Left kidney (tissue), 2 donors: ENCODE measurements around the gene TCERG1L. TPM values are rescaled to one million over a fixed set of nuclear protein-coding genes. Genes with fewer than 3 reads are reported as not detected.
"Not testable (repeated sequence)": the region's sequence is repeated elsewhere in the genome, so short reads cannot be mapped to it uniquely, and the experiment has no call there.

Experiments used
- DNase-seq: peaks from one replicate; pipeline ENCODE4 v3.0.0-alpha.2; 2013
- polyA plus RNA-seq: library from polyadenylated mRNA; unstranded; fragments of 120-200 nt; gene quantifications from one replicate; pipeline ENCODE4 v1.2.1, GENCODE V29; 2013; ENCODE audit not compliant: insufficient read length

The TCERG1L gene
- polyA plus RNA-seq, 1 donor, result 1.3 TPM

DNA sequence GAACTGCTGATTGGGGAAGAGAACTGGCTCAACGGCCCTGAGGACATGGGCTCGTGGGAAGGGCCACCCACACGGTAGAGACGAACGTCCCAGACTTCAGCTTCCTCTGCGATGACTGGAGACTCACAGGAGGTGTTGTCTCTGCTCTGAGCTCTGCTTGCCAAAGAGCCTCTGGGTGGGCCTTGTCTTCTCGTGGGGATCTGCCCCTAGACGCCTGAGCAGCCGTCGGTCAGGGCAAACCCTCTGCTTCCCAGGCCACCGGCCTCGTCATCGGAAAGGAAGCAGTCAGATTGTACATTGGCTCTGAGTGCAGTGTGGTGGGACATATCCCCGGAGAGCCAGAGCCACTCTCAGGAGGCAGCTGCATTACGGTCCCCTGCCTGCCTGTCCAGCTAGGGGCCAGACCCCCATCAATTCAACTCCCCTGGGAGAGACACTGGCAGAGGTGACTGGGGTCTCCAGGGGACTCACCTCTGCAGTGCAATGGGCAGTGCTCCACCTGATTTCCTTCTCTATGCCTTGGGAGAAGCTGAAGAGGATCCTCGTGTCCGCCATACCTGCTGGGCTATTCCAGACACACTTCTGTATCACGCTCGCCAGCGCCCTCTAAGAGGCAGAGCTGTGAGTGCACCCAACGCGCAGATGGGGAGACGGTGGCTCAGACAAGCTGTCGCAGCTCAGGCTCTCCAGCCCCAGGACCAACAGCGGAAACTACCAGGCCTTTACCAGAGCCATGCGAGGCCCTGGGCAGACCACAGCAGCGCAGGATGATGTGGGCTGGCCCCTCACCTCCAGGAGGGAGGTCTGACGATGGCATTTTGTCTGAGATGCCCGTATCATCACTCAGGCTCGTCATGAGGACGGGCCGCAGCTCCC, 227.4 kb downstream of the TCERG1L start:
- DNase-seq, result no peak

- no peak for DNase-seq
Measured at GRCh38 chr10:131082991-131083481, 228.5 kb downstream of the TCERG1L start.

DNA sequence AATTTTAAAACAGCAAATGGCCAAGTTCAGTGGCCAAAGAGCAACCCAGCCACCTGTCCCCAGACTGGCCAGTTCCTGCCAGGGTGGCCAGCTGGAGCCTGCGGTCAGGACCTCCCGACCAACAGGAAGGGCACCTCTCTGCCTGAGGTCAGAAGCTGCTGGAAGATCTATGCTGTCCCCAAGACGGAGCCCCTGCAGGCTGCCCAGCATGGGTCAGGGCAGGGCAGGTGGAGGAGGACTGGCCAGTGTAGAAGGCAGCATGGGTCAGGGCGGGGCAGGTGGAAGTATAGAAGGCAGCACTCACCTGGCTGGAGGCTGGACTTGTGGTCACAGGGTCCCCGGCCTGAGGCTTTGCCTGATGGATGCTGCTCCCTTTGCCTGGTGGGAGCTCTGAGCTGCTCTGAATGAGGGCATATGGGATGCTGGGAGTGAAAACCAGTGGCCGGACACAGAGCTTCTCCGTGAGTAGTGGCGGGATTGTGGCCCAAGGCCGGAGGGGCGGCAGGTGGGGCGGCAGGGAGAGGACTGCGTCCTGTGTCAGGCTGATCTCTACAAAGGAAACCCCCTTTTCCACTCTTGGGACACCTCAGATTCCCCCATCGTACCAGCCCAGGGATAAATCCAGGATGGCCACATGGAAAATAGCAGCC, 229.2 kb downstream of the TCERG1L start:
- DNase-seq, result no peak

DNA sequence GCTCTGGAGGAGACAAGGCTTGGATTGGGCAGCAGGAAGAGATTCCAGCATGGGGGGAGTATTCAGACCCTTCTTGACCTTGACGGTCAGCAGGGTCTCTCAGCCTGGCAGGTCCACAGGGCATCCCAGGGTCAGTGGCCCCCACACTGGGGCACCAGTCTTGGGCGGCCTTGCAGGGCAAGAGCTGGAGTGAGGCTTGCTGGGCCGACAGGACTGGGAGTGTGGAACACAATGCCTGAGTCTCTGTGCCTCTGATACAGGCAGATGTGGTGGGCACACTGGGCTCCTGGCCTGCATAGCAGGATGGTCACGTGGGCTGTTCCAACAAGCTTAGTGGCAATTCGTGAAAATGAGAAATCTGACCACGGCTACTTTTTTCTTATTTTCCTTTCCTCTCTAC, 229.7 kb downstream of the TCERG1L start:
- no peak for DNase-seq

DNA sequence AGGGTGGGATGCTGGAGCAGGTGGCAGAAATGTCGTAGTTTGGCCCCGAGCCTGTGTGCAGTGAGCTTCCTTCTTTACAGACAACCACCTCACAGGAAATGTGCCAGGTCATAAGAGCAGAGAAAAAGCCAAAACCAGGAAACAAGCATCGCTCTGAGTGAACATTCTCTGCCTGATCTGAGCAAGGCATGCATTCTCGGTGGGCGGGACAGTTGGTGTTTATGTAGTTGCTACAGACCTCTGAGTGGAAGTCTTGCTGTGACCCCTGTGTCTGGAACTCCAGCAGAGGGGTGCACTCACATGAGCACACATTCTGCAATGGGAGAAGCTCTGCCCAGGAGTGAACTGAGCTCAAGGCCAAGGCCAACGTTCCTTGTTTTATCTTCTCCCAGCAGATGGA, 230.1 kb downstream of the TCERG1L start:
- no peak for DNase-seq

DNA sequence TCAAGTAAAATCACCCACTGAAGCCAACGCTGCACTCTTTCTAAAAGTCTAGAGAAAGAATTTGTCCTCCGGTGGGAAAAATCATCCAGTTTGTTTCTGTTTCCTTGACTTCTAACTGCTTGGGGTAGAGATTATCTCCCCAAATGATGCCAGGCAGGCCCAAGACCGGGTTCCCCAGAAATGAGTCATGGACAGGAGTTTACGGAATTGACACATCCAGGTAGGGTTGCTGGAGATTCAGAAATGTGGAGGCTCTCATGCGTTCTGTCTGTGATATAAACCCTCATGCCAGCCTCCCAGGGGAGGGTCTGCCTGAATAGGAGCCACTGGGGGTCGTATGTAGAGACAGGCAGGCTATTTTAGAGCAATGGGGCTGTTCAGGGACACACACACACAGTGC, 230.9 kb downstream of the TCERG1L start:
- no peak for DNase-seq

DNA sequence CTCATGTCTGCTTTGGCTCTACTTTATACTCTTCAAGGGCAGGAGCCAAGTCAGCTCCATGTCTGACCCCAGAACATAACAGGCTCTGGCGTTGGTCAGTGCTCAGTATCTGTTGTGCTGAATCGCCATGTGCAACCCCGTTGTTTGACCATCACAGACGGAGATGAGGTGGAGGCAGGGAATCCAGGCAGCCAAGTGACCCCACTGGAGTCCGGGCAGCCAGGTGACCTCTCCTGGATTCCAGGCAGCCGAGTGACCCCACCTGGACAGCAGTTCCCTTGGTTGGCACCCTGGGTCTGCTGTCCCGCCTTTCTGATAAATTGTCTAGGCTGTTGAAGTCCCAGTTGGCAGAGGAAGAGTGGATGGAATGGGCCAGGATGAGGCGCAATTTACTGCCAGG, 232.2 kb downstream of the TCERG1L start:
- DNase-seq, result no peak

DNA sequence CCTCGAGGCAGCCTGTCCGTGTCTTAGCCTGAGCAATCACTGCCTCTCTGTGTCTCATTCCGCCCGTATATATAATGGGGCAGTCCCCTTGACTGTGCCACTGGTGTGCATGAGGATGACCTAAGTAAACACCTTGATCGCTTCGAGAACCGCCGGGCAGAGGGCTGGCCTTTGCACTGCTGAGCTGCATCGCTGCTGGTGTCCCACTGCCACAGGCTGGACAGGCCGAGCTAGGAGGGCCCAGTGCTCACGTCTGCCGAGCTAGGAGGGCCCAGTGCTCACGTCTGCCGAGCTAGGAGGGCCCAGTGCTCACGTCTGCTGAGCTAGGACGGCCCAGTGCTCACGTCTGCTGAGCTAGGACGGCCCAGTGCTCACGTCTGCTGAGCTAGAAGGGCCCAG, 232.6 kb downstream of the TCERG1L start:
- DNase-seq, result not testable (repeated sequence)

DNA sequence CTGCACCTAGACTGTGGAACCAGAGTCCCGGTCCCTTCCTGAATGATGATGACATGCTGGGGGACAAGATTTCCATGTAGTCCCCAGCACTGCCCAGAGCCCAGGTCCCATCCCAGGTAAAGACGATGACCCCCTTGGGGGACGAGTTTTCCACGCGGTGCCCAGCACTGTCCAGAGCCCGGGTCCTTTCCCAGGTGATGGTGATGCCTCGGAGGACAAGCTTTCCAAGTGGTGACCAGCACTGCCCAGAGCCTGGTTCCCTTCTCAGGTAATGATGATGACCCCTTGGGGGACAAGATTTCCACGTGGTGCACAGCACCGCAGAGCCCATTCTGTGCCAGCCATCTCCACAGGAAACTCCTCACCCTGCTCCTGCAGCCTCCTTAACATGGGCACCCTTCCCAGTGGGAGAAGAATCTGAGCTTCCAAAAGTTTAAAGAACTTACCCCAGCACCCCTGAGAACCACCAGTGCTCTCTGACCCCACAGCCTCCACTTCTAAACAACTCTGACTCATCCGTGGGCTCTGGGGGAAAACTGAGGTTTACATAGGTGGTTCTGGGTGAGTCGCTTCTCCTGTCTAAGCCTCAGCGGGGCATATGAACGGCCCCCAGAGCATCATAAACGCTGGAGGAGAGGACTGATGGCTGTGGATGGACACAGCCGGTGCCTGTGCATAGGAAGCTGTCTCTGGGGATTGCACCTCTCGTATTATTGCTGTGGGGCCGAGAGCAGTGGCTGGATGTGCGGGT, 233.2 kb downstream of the TCERG1L start:
- no peak for DNase-seq

GRCh38 chr10:131077724-131078123, 233.8 kb downstream of the TCERG1L start:
- no peak for DNase-seq

DNA sequence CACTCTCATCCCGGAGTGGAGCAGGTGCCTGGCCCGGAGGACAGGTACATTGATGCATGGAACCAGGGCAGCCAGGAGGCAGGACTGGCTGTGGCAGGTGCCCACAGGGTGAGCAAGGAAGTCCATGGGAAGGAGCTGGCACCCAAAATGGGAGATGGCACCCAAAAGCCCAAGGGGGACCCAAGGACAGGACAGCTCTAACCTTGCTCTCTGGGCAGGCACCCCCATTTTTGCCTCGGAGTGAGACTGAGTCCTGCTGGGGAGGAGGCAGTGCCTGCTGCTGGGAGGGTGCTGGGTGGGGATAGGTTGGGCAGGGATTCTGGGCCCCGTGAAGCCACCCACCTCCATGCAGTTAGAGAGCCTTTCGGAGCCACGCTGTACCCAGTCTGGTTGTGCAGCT, 234.5 kb downstream of the TCERG1L start:
- DNase-seq, result no peak

DNA sequence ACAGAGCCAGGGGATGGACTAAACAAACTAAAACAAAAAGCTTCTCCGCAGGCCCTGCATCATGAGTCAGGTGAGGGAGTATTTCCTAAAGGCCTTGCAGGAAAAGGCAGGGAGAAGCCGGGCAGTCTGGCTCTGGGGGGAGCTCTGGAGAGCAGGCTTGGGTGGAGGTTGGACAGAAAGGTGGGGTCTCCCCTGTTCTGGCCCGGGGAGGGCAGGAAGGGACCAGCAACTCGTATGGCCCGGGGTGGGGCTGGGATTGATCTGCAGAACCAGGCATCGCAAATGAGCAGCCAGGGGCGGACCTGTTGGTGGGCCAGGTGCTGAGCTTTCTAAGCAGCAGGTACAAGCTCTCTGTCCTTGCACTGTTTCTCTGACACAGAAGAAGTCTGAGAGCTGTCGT, 235.2 kb downstream of the TCERG1L start:
- no peak for DNase-seq

DNA sequence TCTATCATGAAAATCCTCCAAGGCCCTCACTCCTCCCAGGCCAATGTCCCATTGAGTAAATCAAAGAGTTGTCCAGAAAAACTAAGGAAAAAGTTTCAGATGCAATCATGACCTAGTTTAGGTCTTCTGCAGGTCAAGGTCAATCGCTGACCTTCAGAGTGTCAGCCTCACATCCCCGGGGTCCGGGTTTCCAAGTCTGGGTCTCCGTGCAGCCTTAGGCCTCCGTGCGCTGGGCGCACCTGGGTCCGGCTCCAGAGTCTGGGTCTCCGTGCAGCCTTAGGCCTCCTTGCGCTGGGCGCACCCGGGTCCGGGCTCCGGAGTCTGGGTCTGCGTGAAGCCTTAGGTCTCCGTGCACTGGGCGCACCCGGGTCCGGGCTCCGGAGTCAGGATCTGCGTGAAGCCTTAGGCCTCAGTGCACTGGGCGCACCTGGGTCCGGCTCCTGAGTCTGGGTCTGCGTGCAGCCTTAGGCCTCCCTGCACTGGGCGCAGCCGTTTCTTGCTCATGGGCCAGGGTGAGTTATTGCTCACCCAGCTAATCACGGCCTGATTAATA, 236.2 kb downstream of the TCERG1L start:
- no peak for DNase-seq

- no peak for DNase-seq
Measured at GRCh38 chr10:131074682-131075081, 236.8 kb downstream of the TCERG1L start.

DNA sequence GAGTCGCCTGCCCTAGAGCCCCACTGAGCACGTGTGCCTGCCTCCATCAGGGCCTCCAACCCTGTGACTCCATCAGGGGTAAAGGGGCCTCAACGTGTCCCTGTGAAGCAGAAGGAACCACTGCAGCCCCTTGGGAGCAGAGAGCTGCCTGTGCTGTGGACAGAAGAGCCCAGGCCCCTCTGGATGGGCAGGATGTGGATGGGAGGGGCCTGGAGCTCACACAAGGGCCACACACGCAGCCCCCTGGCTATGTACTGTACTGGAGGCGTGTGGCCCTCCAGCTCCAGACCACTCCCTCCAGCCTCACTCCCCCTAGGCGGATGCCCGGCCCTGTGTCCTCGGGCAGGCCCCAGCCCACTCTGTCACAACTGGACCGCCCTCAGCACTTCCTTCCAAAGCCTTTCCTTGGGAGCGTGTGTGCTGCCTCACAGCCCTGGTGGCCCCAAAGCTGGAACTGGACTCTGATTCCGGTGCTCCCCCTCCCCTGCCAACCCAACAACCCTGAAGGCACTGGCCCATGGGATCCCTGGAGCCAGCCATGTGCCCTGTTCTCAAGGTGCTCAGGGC, 238.0 kb downstream of the TCERG1L start:
- no peak for DNase-seq

DNA sequence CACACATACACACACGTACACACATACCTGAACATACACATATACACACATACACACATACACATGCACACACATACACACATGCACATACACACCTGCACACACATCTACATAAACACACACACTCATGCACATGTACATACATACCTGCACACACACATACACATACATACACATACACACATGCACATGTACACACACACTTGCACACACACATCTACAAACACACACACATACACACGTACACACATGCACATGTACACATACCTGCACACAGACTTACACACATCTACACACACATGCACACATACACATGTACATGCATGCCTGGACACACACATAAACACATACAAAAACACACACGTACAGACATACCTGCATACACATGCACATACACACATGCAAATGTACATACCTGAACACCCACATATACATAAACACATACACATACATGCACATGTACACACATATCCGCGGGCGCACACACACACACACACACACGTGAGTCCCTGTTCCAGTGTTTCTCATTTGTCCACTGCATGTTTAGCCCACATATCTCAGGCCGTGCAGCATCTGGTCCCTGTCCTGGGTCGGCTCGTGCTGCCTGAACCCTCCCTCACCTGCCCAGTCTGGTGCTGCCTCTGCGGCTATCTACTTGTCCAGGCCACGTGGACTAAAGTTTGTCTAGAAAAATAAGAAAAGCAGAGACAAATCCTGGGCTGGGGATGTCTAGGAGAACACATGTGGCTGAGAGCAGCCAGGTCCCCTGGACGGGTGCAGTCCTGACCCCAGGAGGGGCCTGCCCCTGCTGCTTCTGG, 238.7 kb downstream of the TCERG1L start:
- no peak for DNase-seq

GRCh38 chr10:131071721-131072120, 239.8 kb downstream of the TCERG1L start:
- DNase-seq, result no peak

- DNase-seq, result no peak
Measured at GRCh38 chr10:131070856-131071255, 240.7 kb downstream of the TCERG1L start.

DNA sequence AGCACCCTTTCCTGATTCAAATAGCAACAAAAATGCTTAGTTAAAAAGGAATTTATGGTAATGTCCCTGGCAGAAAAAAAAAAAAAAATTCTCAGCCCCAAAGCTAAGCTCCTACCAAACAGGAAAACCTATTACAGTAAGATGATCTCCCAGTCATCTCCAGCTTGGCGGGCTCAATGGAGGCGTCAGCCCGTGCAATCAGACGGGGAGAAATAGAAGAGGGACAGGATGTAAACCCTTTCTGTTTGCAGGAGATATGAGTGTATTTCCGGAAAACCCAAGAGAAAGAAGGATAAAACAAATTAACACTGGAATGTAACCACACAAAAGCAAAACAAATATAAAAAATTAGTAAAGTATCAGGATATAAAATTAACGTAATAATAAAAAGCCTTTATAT, 242.8 kb downstream of the TCERG1L start:
- DNase-seq, result no peak

GRCh38 chr10:131068311-131068710, 243.2 kb downstream of the TCERG1L start:
- DNase-seq, result no peak

DNA sequence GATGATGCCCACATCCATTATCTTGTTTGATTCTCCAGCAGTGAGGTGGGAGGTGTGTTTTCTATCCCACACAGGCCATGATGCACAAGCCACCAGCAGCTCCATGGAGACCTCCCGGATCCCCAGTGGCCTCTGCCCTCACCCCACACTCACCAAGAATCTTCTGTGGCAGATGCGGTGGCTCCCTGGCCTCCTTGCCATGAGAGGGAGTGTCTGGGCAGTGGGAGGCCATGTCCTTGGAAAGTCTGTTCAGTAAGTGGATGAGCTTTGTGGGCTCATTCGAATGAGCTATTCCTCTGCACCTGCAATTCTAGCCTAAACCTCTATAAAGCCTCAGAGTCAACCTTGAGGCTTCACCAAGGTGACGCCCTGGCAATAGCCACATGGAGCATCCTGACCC, 243.8 kb downstream of the TCERG1L start:
- no peak for DNase-seq
